Left ventricle myocardium inferior (tissue), 1 donor: ENCODE measurements around the gene RAB8B. TPM values are rescaled to one million over a fixed set of nuclear protein-coding genes. Genes with fewer than 3 reads are reported as not detected.

Source experiments
- DNase-seq: peaks from one replicate; pipeline ENCODE4 v3.0.0-alpha.2; 2020
- H3K27ac ChIP-seq: fragments of 200-600 bp; replicated peaks from 2 replicates; pipeline ENCODE4 v1.8.0; 2021
- H3K27me3 ChIP-seq: fragments of 200-600 bp; 2 replicates; pipeline ENCODE4 v1.8.0; 2021; ENCODE audit warnings: low read depth
- H3K36me3 ChIP-seq: fragments of 200-600 bp; 2 replicates; pipeline ENCODE4 v1.8.0; 2021
- H3K4me1 ChIP-seq: fragments of 200-600 bp; 2 replicates; pipeline ENCODE4 v1.8.0; 2021
- H3K4me3 ChIP-seq: fragments of 200-600 bp; 2 replicates; pipeline ENCODE4 v1.8.0; 2021; ENCODE audit warnings: mild to moderate bottlenecking, moderate library complexity
- H3K9me3 ChIP-seq: fragments of 200-600 bp; replicated peaks from 2 replicates; pipeline ENCODE4 v1.8.0; 2021
- CTCF ChIP-seq: fragments of 200-600 bp; IDR thresholded peaks from 2 replicates; pipeline ENCODE4 v1.8.0; 2021; ENCODE audit warnings: antibody characterized with exemption, mild to moderate bottlenecking, borderline replicate concordance
- intact Hi-C: fragments of 100-400 bp; cut with micrococcal nuclease; formaldehyde crosslinking; loops from one replicate; pipeline ENCODE4 v1.11.0; 2022
- total RNA-seq: library from RNA; stranded (reverse); fragmentation: NEBNext Ultra II Directional; extraction: Animal tissue kit (Norgen Biotek cat#: 25700); gene quantifications from one replicate; pipeline ENCODE4 v1.2.1, GENCODE V29; 2021
- donor health status: DM: no; HTN: yes; CAD: no; lungs with severe emphysema.

The RAB8B gene
- total RNA-seq, 1 donor from 2014 or later, result 8.1 TPM

GRCh38 chr15:63244976-63245645, 55.7 kb downstream of the RAB8B start:
- no peaks in the 10 kb centered on the region for H3K27me3 ChIP-seq
- DNase-seq, result no peak
- H3K27ac ChIP-seq, result peak overlapping the region; percentile 69
- peaks cover 5% of the 10 kb centered on the region for H3K36me3 ChIP-seq
- no peak overlapping the region for H3K4me3 ChIP-seq
- intact Hi-C loops, result no loop called here
- peaks cover 41% of the 10 kb centered on the region for H3K4me1 ChIP-seq
- H3K9me3 ChIP-seq, result no peaks in the 10 kb centered on the region
- no peak for TF ChIP-seq CTCF

- Histone ChIP-seq H3K27ac (peak overlapping the region; percentile 39), H3K36me3 (peaks cover 19% of the 10 kb centered on the region)
- intact Hi-C loops, result no loop called here
These were observed 57.5 kb downstream of the RAB8B start for GRCh38 chr15:63246691-63247469.

GRCh38 chr15:63250312-63250965, 61.0 kb downstream of the RAB8B start:
- no peak overlapping the region for H3K27ac ChIP-seq
- intact Hi-C loops, result no loop called here

More at GRCh38 chr15:63246691-63247469, 57.5 kb downstream of the RAB8B start:
- DNase-seq, result no peak
- H3K9me3 ChIP-seq, result no peaks in the 10 kb centered on the region
- H3K27me3 ChIP-seq, result no peaks in the 10 kb centered on the region
- TF ChIP-seq CTCF, result no peak
- H3K4me3 ChIP-seq, result no peak overlapping the region
- peaks cover 41% of the 10 kb centered on the region for H3K4me1 ChIP-seq

GRCh38 chr15:63251701-63252100, 62.3 kb downstream of the RAB8B start:
- Histone ChIP-seq H3K27ac (no peak overlapping the region), H3K36me3 (peaks cover 16% of the 10 kb centered on the region), H3K27me3 (no peaks in the 10 kb centered on the region), H3K4me1 (peaks cover 8% of the 10 kb centered on the region), H3K9me3 (no peaks in the 10 kb centered on the region), H3K4me3 (no peak overlapping the region)
- no peak for DNase-seq
- intact Hi-C loops, result no loop called here
- TF ChIP-seq CTCF, result no peak

More at GRCh38 chr15:63250312-63250965, 61.0 kb downstream of the RAB8B start:
- no peak for TF ChIP-seq CTCF
- DNase-seq, result no peak
- peaks cover 19% of the 10 kb centered on the region for H3K4me1 ChIP-seq
- H3K4me3 ChIP-seq, result no peak overlapping the region
- H3K36me3 ChIP-seq, result peaks cover 19% of the 10 kb centered on the region
- H3K9me3 ChIP-seq, result no peaks in the 10 kb centered on the region
- no peaks in the 10 kb centered on the region for H3K27me3 ChIP-seq

- H3K27me3 ChIP-seq, result no peaks in the 10 kb centered on the region
- H3K4me1 ChIP-seq, result peaks cover 4% of the 10 kb centered on the region
These were observed 62.9 kb downstream of the RAB8B start for GRCh38 chr15:63252292-63252691.

More at GRCh38 chr15:63252292-63252691, 62.9 kb downstream of the RAB8B start:
- Histone ChIP-seq H3K27ac (no peak overlapping the region), H3K36me3 (peaks cover 20% of the 10 kb centered on the region), H3K4me3 (no peak overlapping the region), H3K9me3 (no peaks in the 10 kb centered on the region)
- DNase-seq, result no peak
- intact Hi-C loops, result no loop called here
- no peak for TF ChIP-seq CTCF
